Lower leg skin (tissue), 3 donors: ENCODE data around the gene CD36.

Source experiments
- CTCF ChIP-seq, 3 donors: fragments of 450-650 bp; IDR thresholded peaks; one replicate each; pipeline ENCODE4 v1.5.1; 2016; ENCODE audit warnings: antibody characterized with exemption in 3 of 3, mild to moderate bottlenecking in 3 of 3, moderate library complexity in 2 of 3
- POLR2A ChIP-seq, 2 donors: fragments of 450-650 bp; IDR thresholded peaks; one replicate each; pipeline ENCODE4 v1.6.1; 2016 to 2017; ENCODE audit warnings: antibody characterized with exemption in 2 of 2, mild to moderate bottlenecking in 1 of 2, moderate library complexity in 1 of 2

GRCh38 chr7:80676404-80676803 is 38.0 kb downstream of the CD36 start:
- TF ChIP-seq CTCF (IDR thresholded peaks at IDR 0.05) (no peak), POLR2A (IDR thresholded peaks at IDR 0.05) (no peak)
